ENCODE results near the gene LTN1. TPM values are rescaled to one million over a fixed set of nuclear protein-coding genes. Genes with fewer than 3 reads are reported as not detected.

Gene LTN1
- polyA plus RNA-seq, 2 of the 4 experiments (the other 2 are of a cell fraction) = 6.9 to 12.3 TPM

DNA sequence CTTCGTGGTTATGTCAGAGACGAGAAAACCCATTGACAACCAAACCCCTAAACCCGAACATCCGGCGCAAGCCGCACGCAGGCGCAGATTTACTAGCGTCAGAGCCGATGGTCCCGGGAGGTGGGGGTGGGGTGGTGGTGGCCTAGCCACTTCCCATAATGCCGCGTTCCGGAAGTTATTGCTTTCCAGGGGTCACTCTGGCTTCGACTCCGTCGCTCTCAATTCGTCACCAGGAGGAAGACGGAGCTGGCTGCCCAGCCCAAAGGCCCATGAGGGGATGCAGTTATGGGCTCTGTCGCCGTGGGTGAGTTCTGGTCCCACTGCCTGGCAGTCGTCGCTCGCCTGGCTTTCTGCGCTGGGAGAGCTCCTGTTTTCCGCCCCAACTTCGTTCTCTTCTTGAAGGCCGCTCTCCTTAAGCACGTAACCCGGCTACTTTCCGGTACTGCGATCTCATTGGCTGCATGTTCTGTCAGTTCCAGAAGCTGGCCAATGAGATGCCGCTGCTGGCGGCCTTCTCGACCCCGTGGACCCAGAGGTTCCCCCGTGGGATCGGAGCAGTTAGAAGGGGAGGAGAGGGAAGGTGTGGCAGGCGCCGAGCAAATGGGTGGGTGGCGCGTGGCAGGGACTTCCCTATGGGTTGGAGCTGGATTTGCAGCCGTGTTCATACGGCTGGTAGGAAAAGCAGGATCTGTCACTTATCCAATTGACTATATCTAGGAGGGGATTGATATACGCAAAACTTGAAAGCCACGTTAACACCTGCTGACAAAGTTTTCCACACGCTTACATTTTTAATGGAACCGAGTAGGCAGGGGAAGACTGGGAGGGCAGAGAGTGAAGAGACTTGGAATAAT is 32.0 kb upstream of the LTN1 start, which contains the start of gene USP16:
Gene USP16 (plus strand): TSS at position 195 of the 854 bp plus-strand sequence. CDS start 3,246 bp downstream, outside the sequence.
- FAIRE-seq = no peak
- no peak for TF ChIP-seq ZNF302 (CRISPR knock-in tag; IDR thresholded peaks at IDR 0.05)
- TF ChIP-seq, protein P1, sequence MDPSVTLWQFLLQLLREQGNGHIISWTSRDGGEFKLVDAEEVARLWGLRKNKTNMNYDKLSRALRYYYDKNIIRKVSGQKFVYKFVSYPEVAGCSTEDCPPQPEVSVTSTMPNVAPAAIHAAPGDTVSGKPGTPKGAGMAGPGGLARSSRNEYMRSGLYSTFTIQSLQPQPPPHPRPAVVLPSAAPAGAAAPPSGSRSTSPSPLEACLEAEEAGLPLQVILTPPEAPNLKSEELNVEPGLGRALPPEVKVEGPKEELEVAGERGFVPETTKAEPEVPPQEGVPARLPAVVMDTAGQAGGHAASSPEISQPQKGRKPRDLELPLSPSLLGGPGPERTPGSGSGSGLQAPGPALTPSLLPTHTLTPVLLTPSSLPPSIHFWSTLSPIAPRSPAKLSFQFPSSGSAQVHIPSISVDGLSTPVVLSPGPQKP (IDR thresholded peaks at IDR 0.05; ENCODE audit: low read depth, low read length) = no peak
- TF ChIP-seq NR3C1 (IDR thresholded peaks at IDR 0.05) = no peak
- TF ChIP-seq CBX8 (IDR thresholded peaks at IDR 0.05) = no peak
- no peak for TF ChIP-seq KDM1A (IDR thresholded peaks at IDR 0.05; ENCODE audit: low read depth)
- peak; percentile 19 for TF ChIP-seq CHD2 (IDR thresholded peaks at IDR 0.05; ENCODE audit: low read length, partially characterized antibody)
- TF ChIP-seq, protein P2, sequence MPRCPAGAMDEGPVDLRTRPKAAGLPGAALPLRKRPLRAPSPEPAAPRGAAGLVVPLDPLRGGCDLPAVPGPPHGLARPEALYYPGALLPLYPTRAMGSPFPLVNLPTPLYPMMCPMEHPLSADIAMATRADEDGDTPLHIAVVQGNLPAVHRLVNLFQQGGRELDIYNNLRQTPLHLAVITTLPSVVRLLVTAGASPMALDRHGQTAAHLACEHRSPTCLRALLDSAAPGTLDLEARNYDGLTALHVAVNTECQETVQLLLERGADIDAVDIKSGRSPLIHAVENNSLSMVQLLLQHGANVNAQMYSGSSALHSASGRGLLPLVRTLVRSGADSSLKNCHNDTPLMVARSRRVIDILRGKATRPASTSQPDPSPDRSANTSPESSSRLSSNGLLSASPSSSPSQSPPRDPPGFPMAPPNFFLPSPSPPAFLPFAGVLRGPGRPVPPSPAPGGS (IDR thresholded peaks at IDR 0.05) = peak; percentile 61; the same call in 1 of the 3 replicates
- no peak for TF ChIP-seq HOXB5 (CRISPR knock-in tag; IDR thresholded peaks at IDR 0.05)
- TF ChIP-seq, protein P3, sequence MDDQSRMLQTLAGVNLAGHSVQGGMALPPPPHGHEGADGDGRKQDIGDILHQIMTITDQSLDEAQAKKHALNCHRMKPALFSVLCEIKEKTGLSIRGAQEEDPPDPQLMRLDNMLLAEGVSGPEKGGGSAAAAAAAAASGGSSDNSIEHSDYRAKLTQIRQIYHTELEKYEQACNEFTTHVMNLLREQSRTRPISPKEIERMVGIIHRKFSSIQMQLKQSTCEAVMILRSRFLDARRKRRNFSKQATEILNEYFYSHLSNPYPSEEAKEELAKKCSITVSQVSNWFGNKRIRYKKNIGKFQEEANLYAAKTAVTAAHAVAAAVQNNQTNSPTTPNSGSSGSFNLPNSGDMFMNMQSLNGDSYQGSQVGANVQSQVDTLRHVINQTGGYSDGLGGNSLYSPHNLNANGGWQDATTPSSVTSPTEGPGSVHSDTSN (IDR thresholded peaks at IDR 0.05) = peak; percentile 87
- peak; percentile 6; the same call in 1 of the 2 replicates for TF ChIP-seq POLR2A (IDR thresholded peaks at IDR 0.05; ENCODE audit: low read length)
- TF ChIP-seq CBX2 (IDR thresholded peaks at IDR 0.05; ENCODE audit: borderline replicate concordance, low read depth) = no peak
- 0 out of 2 replicates have a peak, but pooled peaks have one; percentile 16 for TF ChIP-seq MYC (IDR thresholded peaks at IDR 0.05; ENCODE audit: borderline replicate concordance, low read length)
- no peak for TF ChIP-seq EHMT2 (IDR thresholded peaks at IDR 0.05; ENCODE audit: low read depth)
- TF ChIP-seq MAFK (IDR thresholded peaks at IDR 0.05; ENCODE audit: partially characterized antibody) = no peak
- no peak for TF ChIP-seq EP300 (IDR thresholded peaks at IDR 0.05)
- TF ChIP-seq HOXA7 (CRISPR knock-in tag; IDR thresholded peaks at IDR 0.05) = no peak
- TF ChIP-seq, protein P4, sequence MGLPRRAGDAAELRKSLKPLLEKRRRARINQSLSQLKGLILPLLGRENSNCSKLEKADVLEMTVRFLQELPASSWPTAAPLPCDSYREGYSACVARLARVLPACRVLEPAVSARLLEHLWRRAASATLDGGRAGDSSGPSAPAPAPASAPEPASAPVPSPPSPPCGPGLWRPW (IDR thresholded peaks at IDR 0.05) = no peak
- TF ChIP-seq SREBF2 (IDR thresholded peaks at IDR 0.05) = no peak
- TF ChIP-seq, protein P5, sequence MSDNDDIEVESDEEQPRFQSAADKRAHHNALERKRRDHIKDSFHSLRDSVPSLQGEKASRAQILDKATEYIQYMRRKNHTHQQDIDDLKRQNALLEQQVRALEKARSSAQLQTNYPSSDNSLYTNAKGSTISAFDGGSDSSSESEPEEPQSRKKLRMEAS (IDR thresholded peaks at IDR 0.05) = peak; percentile 58; the same call in 1 of the 2 replicates
- TF ChIP-seq, protein P6, sequence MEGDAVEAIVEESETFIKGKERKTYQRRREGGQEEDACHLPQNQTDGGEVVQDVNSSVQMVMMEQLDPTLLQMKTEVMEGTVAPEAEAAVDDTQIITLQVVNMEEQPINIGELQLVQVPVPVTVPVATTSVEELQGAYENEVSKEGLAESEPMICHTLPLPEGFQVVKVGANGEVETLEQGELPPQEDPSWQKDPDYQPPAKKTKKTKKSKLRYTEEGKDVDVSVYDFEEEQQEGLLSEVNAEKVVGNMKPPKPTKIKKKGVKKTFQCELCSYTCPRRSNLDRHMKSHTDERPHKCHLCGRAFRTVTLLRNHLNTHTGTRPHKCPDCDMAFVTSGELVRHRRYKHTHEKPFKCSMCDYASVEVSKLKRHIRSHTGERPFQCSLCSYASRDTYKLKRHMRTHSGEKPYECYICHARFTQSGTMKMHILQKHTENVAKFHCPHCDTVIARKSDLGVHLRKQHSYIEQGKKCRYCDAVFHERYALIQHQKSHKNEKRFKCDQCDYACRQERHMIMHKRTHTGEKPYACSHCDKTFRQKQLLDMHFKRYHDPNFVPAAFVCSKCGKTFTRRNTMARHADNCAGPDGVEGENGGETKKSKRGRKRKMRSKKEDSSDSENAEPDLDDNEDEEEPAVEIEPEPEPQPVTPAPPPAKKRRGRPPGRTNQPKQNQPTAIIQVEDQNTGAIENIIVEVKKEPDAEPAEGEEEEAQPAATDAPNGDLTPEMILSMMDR (IDR thresholded peaks at IDR 0.05) = no peak
- peak; percentile 89 for TF ChIP-seq PHF8 (IDR thresholded peaks at IDR 0.05; ENCODE audit: borderline replicate concordance, low read depth)
- TF ChIP-seq, protein P7, sequence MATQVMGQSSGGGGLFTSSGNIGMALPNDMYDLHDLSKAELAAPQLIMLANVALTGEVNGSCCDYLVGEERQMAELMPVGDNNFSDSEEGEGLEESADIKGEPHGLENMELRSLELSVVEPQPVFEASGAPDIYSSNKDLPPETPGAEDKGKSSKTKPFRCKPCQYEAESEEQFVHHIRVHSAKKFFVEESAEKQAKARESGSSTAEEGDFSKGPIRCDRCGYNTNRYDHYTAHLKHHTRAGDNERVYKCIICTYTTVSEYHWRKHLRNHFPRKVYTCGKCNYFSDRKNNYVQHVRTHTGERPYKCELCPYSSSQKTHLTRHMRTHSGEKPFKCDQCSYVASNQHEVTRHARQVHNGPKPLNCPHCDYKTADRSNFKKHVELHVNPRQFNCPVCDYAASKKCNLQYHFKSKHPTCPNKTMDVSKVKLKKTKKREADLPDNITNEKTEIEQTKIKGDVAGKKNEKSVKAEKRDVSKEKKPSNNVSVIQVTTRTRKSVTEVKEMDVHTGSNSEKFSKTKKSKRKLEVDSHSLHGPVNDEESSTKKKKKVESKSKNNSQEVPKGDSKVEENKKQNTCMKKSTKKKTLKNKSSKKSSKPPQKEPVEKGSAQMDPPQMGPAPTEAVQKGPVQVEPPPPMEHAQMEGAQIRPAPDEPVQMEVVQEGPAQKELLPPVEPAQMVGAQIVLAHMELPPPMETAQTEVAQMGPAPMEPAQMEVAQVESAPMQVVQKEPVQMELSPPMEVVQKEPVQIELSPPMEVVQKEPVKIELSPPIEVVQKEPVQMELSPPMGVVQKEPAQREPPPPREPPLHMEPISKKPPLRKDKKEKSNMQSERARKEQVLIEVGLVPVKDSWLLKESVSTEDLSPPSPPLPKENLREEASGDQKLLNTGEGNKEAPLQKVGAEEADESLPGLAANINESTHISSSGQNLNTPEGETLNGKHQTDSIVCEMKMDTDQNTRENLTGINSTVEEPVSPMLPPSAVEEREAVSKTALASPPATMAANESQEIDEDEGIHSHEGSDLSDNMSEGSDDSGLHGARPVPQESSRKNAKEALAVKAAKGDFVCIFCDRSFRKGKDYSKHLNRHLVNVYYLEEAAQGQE (IDR thresholded peaks at IDR 0.05) = no peak
- no peak for TF ChIP-seq MAZ (IDR thresholded peaks at IDR 0.05; ENCODE audit: borderline replicate concordance, low read depth, low read length)
- peak in 1 of 2 experiments; percentile 76; a peak in 3 of 5 replicates for TF ChIP-seq JUN (IDR thresholded peaks at IDR 0.05)
- TF ChIP-seq, protein P8, sequence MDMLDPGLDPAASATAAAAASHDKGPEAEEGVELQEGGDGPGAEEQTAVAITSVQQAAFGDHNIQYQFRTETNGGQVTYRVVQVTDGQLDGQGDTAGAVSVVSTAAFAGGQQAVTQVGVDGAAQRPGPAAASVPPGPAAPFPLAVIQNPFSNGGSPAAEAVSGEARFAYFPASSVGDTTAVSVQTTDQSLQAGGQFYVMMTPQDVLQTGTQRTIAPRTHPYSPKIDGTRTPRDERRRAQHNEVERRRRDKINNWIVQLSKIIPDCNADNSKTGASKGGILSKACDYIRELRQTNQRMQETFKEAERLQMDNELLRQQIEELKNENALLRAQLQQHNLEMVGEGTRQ (IDR thresholded peaks at IDR 0.05) = no peak
- no peak for TF ChIP-seq SMC3 (IDR thresholded peaks at IDR 0.05)
- peak; percentile 99 for ATAC-seq
- Histone ChIP-seq H3K4me1 (peaks cover 12% of the 10 kb centered on the region; the same call in 1 of the 3 replicates), H3K27ac (peak within 1 kb of the TSS; percentile 98 to 99), H3K9me3 (no peaks in the 10 kb centered on the region), H3K4me2 (peak within 1 kb of the TSS; percentile 83), H3K4me3 (peak within 1 kb of the TSS; percentile 78)
- WGBS (ENCODE audit: missing lambda C conversion rate) = 2% methylated on average over 22 of the region's 48 CpGs
- CTCF ChIA-PET = interaction anchor here (1.0 kb wide), 1 partner anchor 8 kb away, joined by 3 read pairs; no protein-coding TSS in a partner anchor
- POLR2A ChIA-PET = interaction anchor here (1.0 to 2.9 kb wide), 6 partner anchors 19 to 53 kb away, joined by 3 to 34 read pairs (median 6); partner anchors contain the start of genes CCT8 and LTN1
- DNase-seq (ENCODE audit: low read depth in 1 of 2, low spot score in 1 of 2) = peak; percentile 94 to 98

Data from A549 (cell line).